GM23338 (cell line): ENCODE results near the gene ATP5PO. TPM values are rescaled to one million over a fixed set of nuclear protein-coding genes. Genes with fewer than 3 reads are reported as not detected.

Experiments
- ATAC-seq: fragments of 200-7000 bp; cut with Tn5 transposase; 3 replicates; pipeline ENCODE4 v1.9.1; 2020
- DNase-seq: peaks from one replicate; pipeline ENCODE4 v3.0.0-alpha.2; 2015; ENCODE audit warnings: low spot score
- H2AFZ ChIP-seq: fragments of 200-600 bp; sonication (generic); 2 replicates; pipeline ENCODE4 v1.8.0; 2016; ENCODE audit warnings: antibody characterized with exemption, mild to moderate bottlenecking, moderate library complexity
- H3F3A ChIP-seq: fragments of 200-600 bp; sonication (generic); replicated peaks from 2 replicates; pipeline ENCODE4 v1.8.0; 2017; ENCODE audit warnings: antibody characterized with exemption, mixed run types, low read depth
- H3K27ac ChIP-seq: fragments of 200-600 bp; sonication (generic); 2 replicates; pipeline ENCODE4 v1.6.1; 2016; ENCODE audit warnings: low read depth
- H3K27me3 ChIP-seq: fragments of 200-600 bp; sonication (generic); 2 replicates; pipeline ENCODE4 v1.8.0; 2016; ENCODE audit warnings: mild to moderate bottlenecking, mixed run types, moderate library complexity; ENCODE audit not compliant: insufficient read depth
- H3K36me3 ChIP-seq: fragments of 200-600 bp; sonication (generic); 2 replicates; pipeline ENCODE4 v1.8.0; 2016; ENCODE audit warnings: mild to moderate bottlenecking; ENCODE audit not compliant: insufficient read depth
- H3K4me1 ChIP-seq: fragments of 200-600 bp; sonication (generic); 2 replicates; pipeline ENCODE4 v1.8.0; 2016; ENCODE audit warnings: mild to moderate bottlenecking, moderate library complexity; ENCODE audit not compliant: insufficient read depth
- H3K4me2 ChIP-seq: fragments of 200-600 bp; sonication (generic); 2 replicates; pipeline ENCODE4 v1.7.1; 2017; ENCODE audit warnings: mixed run types
- H3K4me3 ChIP-seq: fragments of 200-600 bp; sonication (generic); 2 replicates; pipeline ENCODE4 v1.6.1; 2016; ENCODE audit warnings: mixed run types
- H3K79me2 ChIP-seq: fragments of 200-600 bp; sonication (generic); replicated peaks from 2 replicates; pipeline ENCODE4 v1.8.0; 2017; ENCODE audit warnings: mild to moderate bottlenecking; ENCODE audit not compliant: insufficient read depth
- H3K9me2 ChIP-seq: fragments of 200-600 bp; sonication (generic); 2 replicates; pipeline ENCODE4 v1.8.0; 2017; ENCODE audit not compliant: insufficient read depth
- H4K20me1 ChIP-seq: fragments of 200-600 bp; sonication (generic); replicated peaks from 2 replicates; pipeline ENCODE4 v1.8.0; 2017; ENCODE audit warnings: mild to moderate bottlenecking; ENCODE audit not compliant: insufficient read depth
- H3K27ac Mint-ChIP-seq: 2 replicates; pipeline ENCODE4 v1.8.0; 2020; ENCODE audit warnings: inconsistent platforms, mild to moderate bottlenecking, moderate library complexity, mixed read lengths
- H3K27me3 Mint-ChIP-seq: 3 replicates; pipeline ENCODE4 v1.8.0; 2022; ENCODE audit warnings: low read depth, mild to moderate bottlenecking, moderate library complexity, mixed read lengths, inconsistent platforms; ENCODE audit not compliant: insufficient read depth, poor library complexity
- H3K36me3 Mint-ChIP-seq: 3 replicates; pipeline ENCODE4 v1.8.0; 2021; ENCODE audit warnings: low read depth, mild to moderate bottlenecking, inconsistent platforms, moderate library complexity, mixed read lengths
- H3K4me1 Mint-ChIP-seq: 3 replicates; pipeline ENCODE4 v1.8.0; 2020; ENCODE audit warnings: mild to moderate bottlenecking, inconsistent platforms, mixed read lengths
- H3K4me3 Mint-ChIP-seq: 3 replicates; pipeline ENCODE4 v1.8.0; 2021; ENCODE audit warnings: moderate library complexity, mild to moderate bottlenecking, inconsistent platforms, mixed read lengths
- H3K9me3 Mint-ChIP-seq: 3 replicates; pipeline ENCODE4 v1.8.0; 2020; ENCODE audit warnings: moderate library complexity, mild to moderate bottlenecking, inconsistent platforms, mixed read lengths
- CREB1 ChIP-seq: fragments of 250-450 bp; sonication (Bioruptor Pico); IDR thresholded peaks from 2 replicates; pipeline ENCODE4 v1.5.0; 2020; ENCODE audit warnings: low read depth, mild to moderate bottlenecking, moderate library complexity
- CTCF ChIP-seq, 2 experiments: fragments of 200-600 bp in 1 of 2; sonication (generic) in 1 of 2; conservative IDR thresholded peaks; 2 replicates each; pipeline versions ENCODE4 v1.5.1 to v1.6.1; 2016 to 2017; ENCODE audit warnings: antibody characterized with exemption in 2 of 2, low read depth in 2 of 2, mild to moderate bottlenecking in 2 of 2, moderate library complexity in 1 of 2
- ETS1 ChIP-seq: IDR thresholded peaks from 2 replicates; pipeline ENCODE4 v1.6.1; 2016; ENCODE audit warnings: antibody characterized with exemption
- EZH2 ChIP-seq: fragments of 200-600 bp; sonication (generic); IDR thresholded peaks from one replicate; pipeline ENCODE4 v1.8.0; 2017; ENCODE audit warnings: antibody characterized with exemption, mild to moderate bottlenecking, low read depth; ENCODE audit not compliant: unreplicated experiment
- EZH2phosphoT487 ChIP-seq: fragments of 200-600 bp; sonication (generic); IDR thresholded peaks from one replicate; pipeline ENCODE4 v1.8.1; 2018; ENCODE audit warnings: antibody characterized with exemption; ENCODE audit not compliant: unreplicated experiment
- JUNB ChIP-seq: IDR thresholded peaks from one replicate; pipeline ENCODE4 v1.6.1; 2016; ENCODE audit warnings: antibody characterized with exemption; ENCODE audit not compliant: unreplicated experiment
- NANOG ChIP-seq: IDR thresholded peaks from 2 replicates; pipeline ENCODE4 v1.6.1; 2016; ENCODE audit warnings: antibody characterized with exemption, borderline replicate concordance
- POLR2AphosphoS5 ChIP-seq: IDR thresholded peaks from 2 replicates; pipeline ENCODE4 v1.6.1; 2016; ENCODE audit warnings: antibody characterized with exemption, low read depth
- REST ChIP-seq: IDR thresholded peaks from one replicate; pipeline ENCODE4 v1.6.1; 2018; ENCODE audit warnings: antibody characterized with exemption; ENCODE audit not compliant: unreplicated experiment
- STAT1 ChIP-seq: IDR thresholded peaks from one replicate; pipeline ENCODE4 v1.6.1; 2016; ENCODE audit warnings: antibody characterized with exemption; ENCODE audit not compliant: unreplicated experiment
- ZNF114 ChIP-seq: fragments of 250-450 bp; sonication (Bioruptor Pico); IDR thresholded peaks from 2 replicates; pipeline ENCODE4 v1.5.0; 2020; ENCODE audit warnings: mild to moderate bottlenecking, moderate library complexity
- ZNF331 ChIP-seq: fragments of 250-450 bp; sonication (Bioruptor Pico); IDR thresholded peaks from 2 replicates; pipeline ENCODE4 v1.5.0; 2020; ENCODE audit warnings: low read depth, mild to moderate bottlenecking, moderate library complexity
- ZNF462 ChIP-seq: fragments of 250-450 bp; sonication (Bioruptor Pico); IDR thresholded peaks from 2 replicates; pipeline ENCODE4 v1.5.0; 2020; ENCODE audit warnings: mild to moderate bottlenecking, moderate library complexity
- polyA plus RNA-seq: library from polyadenylated mRNA; unstranded; fragments of >200 nt; fragmentation: Nextera tagmentation; extraction: Ambion mirVana; gene quantifications from 2 replicates; pipeline ENCODE4 v1.2.1, GENCODE V29; 2016
- total RNA-seq: library from RNA; depleted of rRNA; stranded (reverse); fragments of >200 nt; shearing (Covaris generic); gene quantifications from 2 replicates; pipeline ENCODE4 v1.2.3, GENCODE V29; 2014

ATP5PO gene
- total and polyA plus RNA-seq, 2 experiments from 2014 or later, result 244 to 522 TPM

- no peak for TF ChIP-seq ZNF331 (CRISPR knock-in tag)
- no peak for TF ChIP-seq EZH2
- no peak for TF ChIP-seq JUNB
Observed at GRCh38 chr21:33897739-33898138, 17.9 kb downstream of the ATP5PO start (continued).

GRCh38 chr21:33897098-33897497 lies 18.5 kb downstream of the ATP5PO start:
- H3K4me3 ChIP-seq, result no peak overlapping the region
- Mint-ChIP-seq H3K27ac (no peak overlapping the region), H3K4me1 (peaks cover 24% of the 10 kb centered on the region), H3K9me3 (no peaks in the 10 kb centered on the region), H3K27me3 (peaks cover 14% of the 10 kb centered on the region), H3K36me3 (peaks cover 7% of the 10 kb centered on the region; the same call in 2 of the 3 replicates), H3K4me3 (no peak overlapping the region)
- no peaks in the 10 kb centered on the region for H3K79me2 ChIP-seq
- no peak overlapping the region for H2AFZ ChIP-seq
- no peak for TF ChIP-seq ETS1
- no peak for TF ChIP-seq POLR2AphosphoS5
- no peak for TF ChIP-seq ZNF331 (CRISPR knock-in tag)
- no peak for TF ChIP-seq JUNB
- no peak for TF ChIP-seq NANOG
- no peak for TF ChIP-seq STAT1
- TF ChIP-seq EZH2phosphoT487, result no peak
- TF ChIP-seq ZNF114 (CRISPR knock-in tag), result no peak
- TF ChIP-seq EZH2, result no peak
- TF ChIP-seq REST, result no peak
- no peak for TF ChIP-seq CTCF (conservative IDR thresholded peaks at IDR 0.05; ENCODE audit: low read depth in 2 of 2)
- no peak for TF ChIP-seq ZNF462 (CRISPR knock-in tag)
- TF ChIP-seq CREB1, result no peak
- H3K4me1 ChIP-seq, result peaks cover 11% of the 10 kb centered on the region
- no peaks in the 10 kb centered on the region for H3K36me3 ChIP-seq
- H3K9me2 ChIP-seq, result no peaks in the 10 kb centered on the region
- DNase-seq (no peak), ATAC-seq (no peak)
- peaks cover 13% of the 10 kb centered on the region for H3F3A ChIP-seq
- no peaks in the 10 kb centered on the region for H4K20me1 ChIP-seq
- no peak overlapping the region for H3K27ac ChIP-seq
- H3K4me2 ChIP-seq, result no peak overlapping the region
- no peaks in the 10 kb centered on the region for H3K27me3 ChIP-seq
